HPDE6-E6E7 (cell line): ENCODE measurements around the gene KCNK10.

Experiments
- DNase-seq: peaks from one replicate; pipeline ENCODE4 v3.0.0; 2011; ENCODE audit warnings: missing footprints; ENCODE audit errors: extremely low spot score

Gene KCNK10

GRCh38 chr14:88228522-88229236, 94.4 kb downstream of the KCNK10 start:
- peak; percentile 11 for DNase-seq

- DNase-seq: no peak
Observed at GRCh38 chr14:88227693-88228092, 95.4 kb downstream of the KCNK10 start.

- no peak for DNase-seq
Observed at GRCh38 chr14:88225721-88226120, 97.3 kb downstream of the KCNK10 start.

GRCh38 chr14:88218119-88218915, 104.8 kb downstream of the KCNK10 start:
- no peak for DNase-seq

- DNase-seq: no peak
Observed at GRCh38 chr14:88212691-88213090, 110.4 kb downstream of the KCNK10 start.

- no peak for DNase-seq
Observed at GRCh38 chr14:88210426-88210825, 112.6 kb downstream of the KCNK10 start.

- no peak for DNase-seq
Observed at GRCh38 chr14:88209273-88209672, 113.8 kb downstream of the KCNK10 start.

GRCh38 chr14:88208858-88209257, 114.2 kb downstream of the KCNK10 start:
- DNase-seq: no peak

GRCh38 chr14:88204221-88204620, 118.8 kb downstream of the KCNK10 start:
- DNase-seq: no peak

- DNase-seq: no peak
Observed at GRCh38 chr14:88203291-88203690, 119.8 kb downstream of the KCNK10 start.

- DNase-seq: no peak
Observed at GRCh38 chr14:88202286-88202685, 120.8 kb downstream of the KCNK10 start.

GRCh38 chr14:88201851-88202250, 121.2 kb downstream of the KCNK10 start:
- no peak for DNase-seq

GRCh38 chr14:88199882-88200281, 123.2 kb downstream of the KCNK10 start:
- no peak for DNase-seq

GRCh38 chr14:88198446-88198845, 124.6 kb downstream of the KCNK10 start:
- no peak for DNase-seq

GRCh38 chr14:88196925-88197324, 126.1 kb downstream of the KCNK10 start:
- DNase-seq: no peak

GRCh38 chr14:88196116-88196890, 126.8 kb downstream of the KCNK10 start:
- DNase-seq: no peak

- DNase-seq: no peak
Observed at GRCh38 chr14:88195676-88196075, 127.4 kb downstream of the KCNK10 start.

GRCh38 chr14:88194531-88194930, 128.5 kb downstream of the KCNK10 start:
- DNase-seq: no peak

GRCh38 chr14:88191605-88192004, 131.5 kb downstream of the KCNK10 start:
- DNase-seq: no peak

GRCh38 chr14:88189417-88190191, 133.5 kb downstream of the KCNK10 start:
- DNase-seq: peak; percentile 56

- DNase-seq: no peak
Observed at GRCh38 chr14:88188745-88189416, 134.2 kb downstream of the KCNK10 start.
